GM18499 (cell line): ENCODE data around the gene CHST12.

Experiments
- ATAC-seq: cut with Tn5 transposase; IDR thresholded peaks from one replicate; pipeline ENCODE4 v1.9.1; 2021; ENCODE audit warnings: moderate number of reproducible peaks; ENCODE audit not compliant: insufficient read depth, unreplicated experiment

CHST12 gene

DNA sequence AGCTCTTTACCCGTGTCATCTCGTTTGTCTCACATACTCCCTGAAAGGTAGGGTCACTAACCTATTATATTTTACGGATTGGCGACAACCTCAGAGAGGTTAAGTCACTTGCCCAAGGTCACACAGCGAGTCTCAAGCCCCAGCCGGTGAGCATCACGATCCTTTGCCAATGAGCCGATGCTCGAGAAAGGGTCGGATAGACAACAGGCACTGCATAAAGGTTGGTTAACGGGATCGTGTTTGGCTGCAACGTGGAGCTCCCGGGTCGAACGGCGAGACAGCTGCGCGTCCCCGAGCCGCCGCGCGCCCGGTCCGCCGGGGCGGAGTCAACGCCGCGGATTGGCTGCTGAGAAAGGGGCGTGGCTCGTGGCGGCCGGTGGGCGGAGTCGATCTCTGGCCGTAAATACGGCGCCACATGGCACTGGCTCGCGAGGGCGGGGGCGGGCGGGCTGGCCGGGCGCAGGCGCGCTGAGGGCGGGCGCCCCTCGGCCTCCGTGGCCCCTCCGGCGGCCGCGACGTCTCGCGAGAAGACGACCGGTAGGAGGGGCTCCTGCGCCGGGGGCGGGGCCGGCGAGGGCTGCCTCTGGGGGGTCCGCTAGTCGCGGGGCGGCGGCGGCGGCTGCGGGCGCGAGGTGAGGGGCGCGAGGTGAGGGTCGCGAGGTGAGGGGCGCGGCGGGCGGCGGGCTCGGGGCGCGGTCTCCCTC lies at the start of gene CHST12:
CHST12 (plus strand) TSS at position 598 of the 704 bp plus-strand sequence. CDS start 29,029 bp downstream, outside the sequence.
- ATAC-seq, result no peak

DNA sequence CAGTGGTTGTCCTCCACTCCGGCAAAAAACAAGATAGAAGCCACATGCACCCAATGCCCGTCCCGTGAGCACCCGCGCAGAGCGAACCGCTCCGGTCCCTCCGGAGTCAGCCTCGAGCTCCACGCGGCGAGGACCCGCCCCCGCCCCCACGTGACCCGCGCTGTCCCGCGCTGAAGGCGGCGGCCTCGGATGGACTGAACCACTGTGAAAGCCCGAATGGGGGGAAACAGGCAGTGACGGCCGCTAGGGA lies 49.5 kb upstream of the CHST12 start:
- ATAC-seq, result peak; percentile 32

DNA sequence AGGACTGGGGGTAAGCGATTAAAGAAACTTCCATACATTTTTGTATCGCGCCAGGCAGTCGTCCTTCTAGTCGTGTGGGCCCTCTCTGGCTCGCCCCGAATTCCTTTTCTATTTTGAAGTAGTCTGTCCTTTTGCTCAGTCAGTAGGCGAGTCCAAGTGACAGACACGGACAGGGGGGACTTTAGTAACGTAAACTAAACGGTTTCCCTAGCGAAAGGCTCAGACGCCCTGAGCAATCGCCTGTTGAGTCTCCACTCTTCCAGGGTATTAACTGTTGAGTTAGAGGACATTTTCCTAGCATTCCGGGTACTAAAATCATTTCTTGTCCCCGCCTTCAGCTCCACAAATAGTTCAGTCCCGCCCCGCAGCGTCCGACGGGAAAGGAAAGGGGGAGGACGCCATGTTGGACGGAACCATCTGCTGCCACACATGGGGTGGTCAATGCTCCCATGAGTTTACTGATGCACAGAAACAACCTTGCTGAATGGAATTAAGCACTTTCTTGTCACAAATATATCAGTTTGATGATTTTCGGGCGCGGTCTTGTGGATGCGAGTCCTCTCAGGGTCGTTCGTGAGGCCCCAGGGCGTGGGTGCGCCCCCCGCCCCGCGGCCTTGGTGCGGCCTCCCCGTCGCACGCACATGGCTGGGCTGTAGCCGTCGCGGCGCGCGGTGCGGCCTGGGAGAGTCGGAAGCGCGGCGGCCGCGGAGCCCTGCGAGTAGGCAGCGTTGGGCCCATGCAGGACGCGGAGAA lies 49.0 kb upstream of the CHST12 start, which contains the start of gene EIF3B:
EIF3B (plus strand) TSS at position 642 of the 753 bp plus-strand sequence; CDS start at position 737, 95 bp downstream.
- ATAC-seq, result peak; percentile 53

DNA sequence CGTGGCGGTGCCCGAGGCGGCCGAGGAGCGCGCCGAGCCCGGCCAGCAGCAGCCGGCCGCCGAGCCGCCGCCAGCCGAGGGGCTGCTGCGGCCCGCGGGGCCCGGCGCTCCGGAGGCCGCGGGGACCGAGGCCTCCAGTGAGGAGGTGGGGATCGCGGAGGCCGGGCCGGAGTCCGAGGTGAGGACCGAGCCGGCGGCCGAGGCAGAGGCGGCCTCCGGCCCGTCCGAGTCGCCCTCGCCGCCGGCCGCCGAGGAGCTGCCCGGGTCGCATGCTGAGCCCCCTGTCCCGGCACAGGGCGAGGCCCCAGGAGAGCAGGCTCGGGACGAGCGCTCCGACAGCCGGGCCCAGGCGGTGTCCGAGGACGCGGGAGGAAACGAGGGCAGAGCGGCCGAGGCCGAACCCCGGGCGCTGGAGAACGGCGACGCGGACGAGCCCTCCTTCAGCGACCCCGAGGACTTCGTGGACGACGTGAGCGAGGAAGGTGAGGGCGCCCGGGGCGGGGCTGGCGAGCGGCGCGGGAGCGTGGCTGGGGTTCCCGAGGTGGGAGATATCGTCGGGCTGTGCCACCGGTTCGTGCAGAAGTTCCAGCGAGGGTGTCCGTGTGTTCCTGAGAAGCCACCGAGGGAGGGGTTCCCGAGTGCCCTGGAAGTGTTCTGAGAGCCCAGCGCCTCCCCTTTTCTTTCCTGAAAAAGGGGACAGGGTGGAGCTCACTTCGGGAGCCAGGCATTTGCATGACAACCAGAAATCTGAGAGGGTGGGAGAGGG lies 48.3 kb upstream of the CHST12 start:
- ATAC-seq, result no peak

DNA sequence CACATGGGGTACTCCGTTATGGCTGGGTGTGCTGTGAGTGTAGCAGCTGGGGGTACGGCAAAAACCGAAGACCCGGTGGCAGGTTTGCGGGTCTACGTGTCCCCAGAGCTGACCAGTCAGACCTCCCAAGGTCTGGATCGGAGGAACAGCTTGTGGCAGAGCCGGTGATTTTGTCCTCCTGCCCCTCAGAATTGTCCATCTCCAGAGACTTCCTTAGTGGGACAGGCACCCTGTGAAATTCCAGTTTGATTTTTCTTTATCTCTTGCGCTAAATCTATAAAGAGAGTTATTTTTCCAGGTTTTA lies 47.8 kb upstream of the CHST12 start:
- ATAC-seq, result no peak

DNA sequence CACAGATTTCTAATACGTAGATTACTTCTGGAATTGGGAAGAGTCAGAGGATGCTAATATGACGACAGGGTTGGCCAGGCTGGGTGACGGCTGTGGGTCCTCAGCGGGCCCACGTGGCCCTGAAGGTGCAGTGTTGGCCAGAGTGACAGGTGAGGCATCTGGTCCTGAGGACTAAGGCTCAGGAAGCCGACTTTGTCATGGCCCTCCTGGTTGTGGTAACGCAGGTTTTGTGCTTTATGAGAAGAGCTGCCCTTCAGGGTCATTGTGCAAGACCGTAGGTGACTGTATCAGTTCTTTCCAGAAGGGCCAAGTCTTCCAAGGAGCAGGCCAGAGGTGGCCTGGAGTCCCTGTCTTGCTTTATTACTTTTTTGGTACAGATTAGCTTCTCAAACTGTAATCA lies 46.2 kb upstream of the CHST12 start:
- ATAC-seq, result no peak

DNA sequence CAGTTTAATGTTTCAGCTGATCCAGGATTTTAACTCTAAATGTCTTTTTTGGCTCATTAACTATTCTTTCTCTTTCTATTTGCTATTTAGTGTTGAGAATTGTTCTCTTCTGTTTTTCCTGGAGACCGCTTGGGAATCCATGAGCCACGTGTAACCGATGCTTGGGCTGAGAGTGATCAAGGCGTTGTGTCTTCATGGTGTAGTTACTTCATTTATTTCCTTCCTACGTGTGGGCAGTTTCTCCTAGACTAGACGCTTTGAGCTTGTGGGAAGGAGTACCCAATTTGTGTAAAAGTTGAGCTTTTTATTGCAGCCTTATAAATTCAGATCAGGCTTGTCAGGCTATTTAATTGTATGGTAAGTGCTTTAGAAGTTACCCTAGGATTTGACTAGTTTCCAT lies 45.8 kb upstream of the CHST12 start:
- no peak for ATAC-seq

DNA sequence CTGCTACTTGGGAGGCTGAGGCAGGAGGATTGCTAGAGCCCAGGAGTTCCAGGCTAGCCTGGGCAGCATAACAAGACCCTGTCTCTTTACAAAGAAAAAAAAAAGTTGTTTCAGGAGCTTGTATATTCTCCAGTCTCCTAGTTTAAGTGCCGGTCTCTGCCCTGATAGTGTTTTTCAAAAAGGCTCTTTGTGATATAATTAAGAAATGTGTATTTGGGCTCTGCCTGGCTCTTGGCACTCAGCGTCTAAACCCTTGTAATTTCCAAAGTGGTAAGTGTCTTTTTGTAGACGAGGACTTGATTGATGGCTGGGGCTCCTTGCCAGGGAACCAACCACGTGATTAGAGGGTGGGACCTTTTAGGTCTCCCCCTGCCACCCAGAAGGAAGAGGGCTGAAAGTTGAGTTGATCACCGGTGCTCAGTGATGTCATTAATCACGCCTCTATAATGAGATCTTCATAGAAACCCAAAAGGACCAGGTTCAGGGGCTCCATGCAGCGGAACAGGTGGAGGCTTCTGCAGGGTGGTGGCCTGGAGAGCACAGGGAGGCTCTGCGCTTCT lies 44.4 kb upstream of the CHST12 start:
- no peak for ATAC-seq

DNA sequence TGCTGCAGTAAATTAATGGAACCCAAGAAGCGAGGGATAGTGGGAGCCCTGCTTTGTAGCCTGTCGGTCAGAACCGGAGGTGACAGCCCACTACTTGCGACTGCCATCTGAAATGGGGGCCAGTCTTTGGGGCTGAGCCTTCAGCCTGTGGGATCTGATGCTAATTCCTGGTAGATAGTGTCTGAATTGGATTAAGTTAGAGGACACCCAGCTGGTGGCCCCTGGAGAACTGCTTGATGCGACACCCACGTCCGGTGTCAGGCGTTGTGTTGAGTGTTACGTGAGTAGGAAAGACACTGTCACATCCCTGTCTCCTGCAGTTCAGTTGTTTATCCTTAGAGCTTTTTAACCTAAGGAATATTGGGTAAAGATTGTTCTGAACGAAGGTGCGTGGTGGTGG lies 43.8 kb upstream of the CHST12 start:
- ATAC-seq, result no peak

DNA sequence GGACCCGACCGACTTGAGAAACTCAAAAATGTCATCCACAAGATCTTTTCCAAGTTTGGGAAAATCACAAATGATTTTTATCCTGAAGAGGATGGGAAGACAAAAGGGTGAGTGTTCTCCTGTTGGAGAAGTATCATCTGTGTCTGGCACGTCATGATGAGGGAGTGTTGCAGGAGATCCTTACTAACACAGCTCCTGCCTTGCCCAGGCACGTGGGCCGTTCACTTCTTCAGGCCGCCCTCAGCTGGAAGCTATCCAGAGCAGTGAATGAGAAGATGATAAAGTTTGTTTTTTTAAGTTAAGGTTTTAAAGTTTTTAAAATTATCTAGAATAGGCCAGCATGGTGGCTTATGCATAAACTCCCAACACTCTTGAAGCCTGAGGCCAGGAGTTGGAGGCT lies 42.6 kb upstream of the CHST12 start:
- no peak for ATAC-seq

DNA sequence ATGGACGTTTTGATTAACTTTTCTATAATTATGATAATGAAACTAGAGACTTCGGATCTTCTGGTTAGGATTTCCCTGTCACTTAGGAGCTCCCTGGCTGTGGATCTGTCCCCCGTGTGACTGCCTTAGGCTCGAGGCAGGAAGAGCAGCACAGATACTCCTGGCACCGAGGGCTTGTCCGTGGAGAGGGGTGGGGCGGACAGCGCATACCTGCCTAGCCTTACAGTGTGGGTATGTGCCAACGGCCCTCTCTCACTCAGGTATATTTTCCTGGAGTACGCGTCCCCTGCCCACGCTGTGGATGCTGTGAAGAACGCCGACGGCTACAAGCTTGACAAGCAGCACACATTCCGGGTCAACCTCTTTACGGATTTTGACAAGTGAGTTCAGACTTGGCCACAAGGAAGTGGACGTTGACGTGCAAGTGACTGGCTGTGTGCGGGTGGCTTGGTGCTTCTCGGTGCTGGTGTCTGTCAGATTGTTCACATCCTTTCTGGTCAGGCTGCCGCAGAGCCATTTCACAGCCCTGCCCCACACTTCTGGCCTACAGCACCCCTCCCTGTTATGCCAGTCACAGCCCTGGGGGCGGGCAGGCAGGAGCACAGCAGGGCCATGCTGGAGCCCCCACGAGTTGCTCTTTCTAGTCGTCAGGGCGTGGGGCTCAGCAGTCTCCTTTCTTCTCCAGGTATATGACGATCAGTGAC lies 40.9 kb upstream of the CHST12 start:
- ATAC-seq, result no peak

DNA sequence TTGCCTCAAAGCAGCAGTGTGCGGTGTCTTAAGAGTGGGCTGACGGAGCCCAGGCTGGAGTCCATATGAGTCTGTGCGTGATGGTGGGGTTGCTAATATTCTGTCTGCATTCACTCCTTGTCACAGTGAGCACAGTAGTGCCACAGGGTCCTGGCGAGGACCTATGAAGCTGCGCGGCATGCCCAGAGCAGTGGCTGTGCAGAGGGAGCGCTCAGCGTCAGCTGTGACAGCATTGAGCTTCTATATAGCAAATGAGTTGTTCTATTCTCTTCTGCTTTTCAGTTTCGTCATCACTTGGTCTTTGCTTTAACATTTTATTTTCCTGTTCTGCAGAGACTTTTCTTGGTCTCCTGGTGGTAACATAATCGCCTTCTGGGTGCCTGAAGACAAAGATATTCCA lies 34.3 kb upstream of the CHST12 start:
- no peak for ATAC-seq

DNA sequence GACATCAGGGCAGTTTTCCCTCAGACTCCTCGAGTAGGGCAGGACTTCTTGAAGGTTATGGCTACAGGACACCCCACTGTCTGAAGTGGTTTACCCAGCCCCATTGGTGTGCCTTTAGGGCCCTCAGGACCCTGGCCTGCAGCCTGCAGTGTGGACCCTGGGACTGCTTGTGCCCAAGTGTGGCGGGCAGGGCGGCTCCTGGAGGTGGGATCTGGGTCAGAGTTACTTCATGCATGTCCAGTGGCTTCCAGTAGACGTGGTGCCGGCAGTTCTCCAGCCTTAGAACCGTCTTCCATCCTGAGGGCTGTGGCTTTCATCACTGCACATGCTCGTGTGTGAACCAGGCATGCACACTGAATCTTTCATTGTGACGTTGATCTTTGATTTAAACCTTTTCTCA lies 32.1 kb upstream of the CHST12 start:
- ATAC-seq, result no peak

DNA sequence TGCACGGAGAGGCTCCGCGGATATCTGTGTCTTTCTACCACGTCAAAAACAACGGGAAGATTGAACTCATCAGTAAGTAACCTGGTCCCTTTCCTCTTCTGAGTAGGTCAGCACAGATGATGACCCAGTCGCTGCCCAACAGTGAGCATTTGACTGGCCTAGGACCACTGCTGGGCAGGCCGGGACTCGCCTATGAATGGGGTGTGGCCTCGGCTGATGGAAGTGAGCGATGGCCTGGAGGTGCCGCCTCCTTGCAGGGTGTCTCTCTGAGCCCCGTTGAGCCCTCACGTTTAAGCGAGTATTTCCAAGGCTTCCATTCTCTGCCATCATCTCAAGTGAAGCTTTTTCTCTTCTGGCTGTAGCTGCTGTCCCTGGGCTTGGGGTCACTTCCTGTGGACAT lies 30.7 kb upstream of the CHST12 start:
- no peak for ATAC-seq

DNA sequence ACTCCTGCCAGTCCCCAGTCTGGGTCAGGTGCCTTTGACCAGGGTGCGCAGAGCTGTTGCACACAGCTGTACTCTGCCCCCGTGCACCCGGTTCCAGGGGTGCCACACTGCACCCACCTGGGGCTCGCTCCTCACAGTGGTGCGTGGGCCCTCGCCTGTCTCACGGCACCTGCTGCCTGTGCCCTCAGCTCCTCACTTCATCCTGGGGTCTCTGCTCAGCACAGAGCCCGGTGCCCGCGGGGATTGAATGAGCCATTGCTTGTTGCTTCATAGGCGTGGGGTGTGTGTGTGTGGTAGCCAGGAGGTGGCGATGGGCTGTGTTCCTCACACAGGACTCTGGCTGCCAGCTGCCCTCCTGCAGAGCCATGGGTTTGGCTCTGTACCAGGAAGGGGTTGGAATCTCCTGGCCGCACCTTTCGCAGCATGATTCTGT lies 30.3 kb upstream of the CHST12 start:
- ATAC-seq, result no peak

DNA sequence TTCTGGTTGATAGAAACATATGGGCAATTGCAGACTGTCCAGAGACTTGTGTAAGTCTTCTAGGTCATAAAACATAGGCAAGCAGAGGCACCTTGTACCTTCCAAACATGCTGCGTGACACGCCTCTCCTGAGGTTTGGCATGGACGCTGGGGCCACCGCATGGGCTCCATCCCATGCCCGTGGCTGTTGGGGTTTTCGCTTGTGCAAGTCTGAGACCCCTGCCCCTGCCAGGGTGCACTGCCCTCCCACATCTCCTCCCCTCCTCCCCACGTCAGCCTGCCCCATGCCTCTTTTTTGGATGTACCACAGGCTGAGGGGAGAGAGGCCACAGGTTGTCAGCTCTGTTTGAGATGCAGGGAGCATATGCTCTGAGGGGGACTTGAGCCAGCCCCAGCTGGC lies 29.8 kb upstream of the CHST12 start:
- ATAC-seq, result no peak

DNA sequence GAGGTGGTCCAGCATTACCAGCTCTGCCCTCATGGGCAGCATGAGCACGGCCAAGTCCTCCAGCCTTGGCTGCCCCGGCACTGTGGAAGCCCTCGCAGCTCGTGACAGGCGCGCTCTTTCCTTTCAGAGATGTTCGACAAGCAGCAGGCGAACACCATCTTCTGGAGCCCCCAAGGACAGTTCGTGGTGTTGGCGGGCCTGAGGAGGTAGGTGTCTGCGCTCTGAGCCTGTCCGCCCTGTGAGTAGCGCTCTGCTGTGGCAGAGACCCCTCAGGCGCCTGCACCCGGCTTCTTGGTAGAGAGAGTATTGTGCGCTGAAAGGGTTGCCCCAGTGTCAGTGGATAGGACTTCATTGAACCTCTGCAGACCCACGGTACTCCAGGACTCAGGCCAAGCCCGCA lies 29.0 kb upstream of the CHST12 start:
- no peak for ATAC-seq

DNA sequence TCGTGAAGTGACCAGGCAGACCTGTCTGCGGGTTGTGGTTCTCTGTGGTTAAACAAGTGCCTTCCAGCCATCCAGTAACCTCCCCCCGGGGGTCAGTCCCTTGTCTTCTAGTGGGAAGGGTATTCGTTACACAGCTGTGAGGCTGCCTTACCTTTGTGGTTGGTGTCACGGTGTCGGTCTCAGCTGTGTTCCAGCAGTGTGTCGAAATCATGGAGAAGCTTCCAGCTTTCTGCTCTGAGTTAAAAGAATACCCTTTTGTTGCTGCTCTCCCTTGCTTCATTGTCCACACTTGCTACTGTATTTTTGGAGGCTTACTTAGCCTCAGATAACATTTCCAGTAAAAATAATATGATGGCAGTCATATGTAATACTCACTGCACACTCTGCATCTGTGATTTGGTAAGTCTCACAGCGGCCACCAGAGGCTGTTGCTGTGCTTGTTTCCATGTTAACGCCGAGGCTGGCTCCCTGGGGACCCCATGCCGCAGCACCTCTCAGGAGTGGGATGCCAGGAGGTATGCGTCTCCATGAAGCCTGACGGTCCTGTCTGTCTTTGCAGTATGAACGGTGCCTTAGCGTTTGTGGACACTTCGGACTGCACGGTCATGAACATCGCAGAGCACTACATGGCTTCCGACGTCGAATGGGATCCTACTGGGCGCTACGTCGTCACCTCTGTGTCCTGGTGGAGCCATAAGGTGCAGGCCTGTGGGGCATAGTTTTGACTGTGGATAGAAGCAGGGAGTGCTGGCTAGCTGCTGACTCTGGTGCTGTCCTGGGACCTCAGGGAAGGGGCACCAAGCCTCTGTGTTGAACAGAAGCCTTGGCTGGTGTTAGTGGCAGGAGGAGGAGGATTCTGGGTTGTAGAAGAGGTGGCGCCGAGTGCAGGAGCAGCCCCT lies 28.3 kb upstream of the CHST12 start:
- ATAC-seq, result no peak

DNA sequence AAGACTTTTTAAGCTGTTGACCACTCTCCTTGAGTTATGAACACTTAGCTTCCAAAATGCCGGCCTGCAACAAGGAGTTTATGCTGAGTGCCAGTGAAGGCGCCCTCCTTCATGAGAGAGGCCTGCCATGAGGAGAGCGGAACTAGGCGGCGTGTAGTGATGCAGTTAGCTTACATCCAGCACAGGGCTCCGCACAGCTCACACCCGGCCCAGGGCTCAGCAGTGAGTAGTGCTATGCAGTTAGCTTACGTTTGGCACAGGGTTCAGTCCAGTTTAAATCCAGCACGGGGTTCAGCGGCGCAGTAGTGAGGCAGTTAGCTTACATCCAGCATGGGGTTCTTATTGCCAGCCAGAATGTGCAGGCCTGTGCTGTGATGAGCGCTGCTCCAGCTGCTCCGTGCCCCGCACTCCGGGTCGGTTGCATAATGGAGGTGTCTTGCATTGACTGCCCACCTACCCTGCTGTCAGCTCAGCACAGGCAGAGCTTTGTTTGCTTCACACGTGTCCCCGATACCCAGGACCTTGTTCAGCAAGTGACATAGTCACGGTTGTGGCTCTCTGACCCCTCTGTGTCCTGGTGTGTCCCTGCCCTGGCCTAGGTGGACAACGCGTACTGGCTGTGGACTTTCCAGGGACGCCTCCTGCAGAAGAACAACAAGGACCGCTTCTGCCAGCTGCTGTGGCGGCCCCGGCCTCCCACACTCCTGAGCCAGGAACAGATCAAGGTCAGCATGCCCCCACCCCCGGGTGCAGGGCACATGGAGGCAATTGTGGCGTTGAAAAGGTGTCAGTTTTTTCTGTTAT lies 26.9 kb upstream of the CHST12 start:
- ATAC-seq, result no peak
